ENCODE measurements around the gene AQP1.

- no peak for TF ChIP-seq POLR2AphosphoS5 (IDR thresholded peaks at IDR 0.05)
- TF ChIP-seq POLR2A (IDR thresholded peaks at IDR 0.05): no peak
- no peak for TF ChIP-seq CTCF (IDR thresholded peaks at IDR 0.05)
- no peak for TF ChIP-seq EP300 (IDR thresholded peaks at IDR 0.05)
These were observed 14.3 kb downstream of the AQP1 start for GRCh38 chr7:30925913-30926312.
